ENCODE measurements around the gene VPS37C.
A peak's percentile ranks its signal among the peaks of the same experiment; 100 is the strongest.

Gene VPS37C

GRCh38 chr11:61092280-61092766, 68.9 kb downstream of the VPS37C start:
- DNase-seq = no peak

DNA sequence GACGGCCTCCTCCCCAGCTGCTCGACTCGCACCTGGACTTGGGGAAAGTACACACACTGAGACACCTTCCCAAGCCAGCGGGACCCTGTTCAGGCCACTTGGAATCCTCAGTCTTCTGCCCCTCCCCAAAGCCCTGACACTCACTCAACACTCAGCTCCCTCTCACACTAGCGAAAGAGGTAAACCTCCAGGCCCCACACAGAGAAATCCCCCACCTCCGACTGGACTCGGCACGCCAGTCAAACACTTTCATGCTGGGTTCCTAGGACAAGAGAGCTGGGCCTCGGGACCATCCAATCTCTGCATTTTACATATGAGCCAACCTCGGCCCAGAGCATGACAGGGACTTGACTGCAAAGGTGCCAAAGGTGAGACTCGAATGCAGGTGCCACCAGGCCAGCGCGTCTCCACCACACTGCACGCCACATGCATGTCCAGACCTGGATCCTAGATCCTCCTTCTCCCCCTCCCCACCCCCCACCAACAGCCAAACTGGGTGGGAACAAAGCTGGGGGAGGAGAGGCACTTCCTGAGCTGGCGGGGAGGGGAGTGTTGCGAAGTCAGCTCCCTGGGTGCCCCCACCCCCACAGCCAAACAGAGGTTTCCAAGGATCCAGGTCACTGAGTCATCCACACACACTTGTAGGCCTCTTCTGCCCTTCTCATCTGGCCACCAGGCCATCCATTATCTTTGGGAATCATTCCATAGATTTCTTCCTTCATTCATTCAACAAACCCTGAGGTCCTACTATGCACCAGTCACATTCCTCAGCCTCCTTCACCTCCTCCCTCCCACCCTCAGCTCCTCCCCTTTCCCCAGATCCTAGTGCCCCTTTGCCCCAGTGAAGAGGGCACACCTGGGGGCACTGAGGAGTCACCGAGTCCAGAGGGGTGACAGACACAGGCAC, 69.6 kb downstream of the VPS37C start:
- no peak for DNase-seq

GRCh38 chr11:61090982-61091372, 70.2 kb downstream of the VPS37C start:
- no peak for DNase-seq

- DNase-seq = no peak
Observed at GRCh38 chr11:61090521-61090920, 70.7 kb downstream of the VPS37C start.

DNA sequence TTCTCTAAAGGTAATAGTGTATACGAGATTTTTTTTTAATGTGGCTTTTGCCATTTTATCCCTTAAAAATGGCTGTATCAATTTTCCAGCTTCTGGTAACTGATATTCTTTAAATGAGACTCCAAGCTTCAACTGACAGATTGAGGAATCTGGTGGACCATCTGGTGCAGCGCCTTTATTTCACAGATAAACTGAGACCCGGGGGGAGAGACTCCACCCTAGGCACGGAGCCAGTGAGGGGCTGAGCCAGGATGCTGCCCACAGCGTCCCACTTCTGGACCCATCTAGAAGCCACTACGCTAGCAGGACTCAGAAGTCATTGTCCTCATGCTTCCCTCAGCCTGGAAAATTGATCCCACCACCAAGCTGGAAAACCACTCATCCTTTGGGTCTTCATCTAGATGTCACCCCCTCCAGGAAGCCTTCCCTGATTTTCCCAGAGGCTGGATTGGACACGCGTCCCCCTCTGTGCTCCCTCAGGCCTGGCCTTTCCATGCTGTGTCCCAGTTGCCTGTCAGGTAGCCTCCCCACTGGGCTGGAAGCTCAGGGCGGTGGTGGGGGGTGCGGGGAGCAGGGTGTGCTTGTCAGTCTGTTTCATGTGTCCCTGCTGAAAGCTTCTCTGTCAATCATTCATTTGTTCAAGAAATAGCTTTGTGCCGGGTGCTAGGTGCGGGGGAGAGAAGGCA, 71.3 kb downstream of the VPS37C start:
- DNase-seq = no peak

DNA sequence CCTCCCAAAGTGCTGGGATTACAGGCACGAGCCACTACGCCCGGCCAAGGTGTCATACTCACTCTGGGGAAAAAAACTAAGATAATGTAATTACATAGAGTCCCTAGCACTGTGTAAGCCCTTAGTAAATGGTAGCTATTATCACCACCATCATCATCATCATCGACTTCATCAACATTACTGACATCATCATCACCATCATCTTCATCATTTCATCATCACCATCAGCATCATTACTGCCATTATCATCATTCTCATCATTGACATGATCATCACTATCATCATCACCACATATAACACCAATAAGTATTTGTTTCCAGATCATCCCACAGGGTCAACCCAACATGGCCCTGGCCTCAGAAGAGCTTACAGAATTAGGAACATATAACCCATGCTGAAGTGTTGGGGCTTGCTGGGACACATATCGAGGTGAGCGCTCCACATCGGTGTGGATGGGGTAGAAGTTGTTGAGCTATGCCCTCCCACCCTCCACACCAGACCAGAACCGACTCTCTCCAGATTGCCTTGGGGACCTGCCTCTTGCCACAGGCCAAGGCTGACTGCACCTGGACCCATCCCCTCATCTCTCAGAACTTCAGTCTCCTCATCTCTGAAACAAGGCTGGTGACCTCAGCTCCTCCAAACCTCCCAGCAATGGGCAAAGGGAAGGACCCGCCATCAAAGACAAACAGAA, 73.7 kb downstream of the VPS37C start:
- DNase-seq = no peak

DNA sequence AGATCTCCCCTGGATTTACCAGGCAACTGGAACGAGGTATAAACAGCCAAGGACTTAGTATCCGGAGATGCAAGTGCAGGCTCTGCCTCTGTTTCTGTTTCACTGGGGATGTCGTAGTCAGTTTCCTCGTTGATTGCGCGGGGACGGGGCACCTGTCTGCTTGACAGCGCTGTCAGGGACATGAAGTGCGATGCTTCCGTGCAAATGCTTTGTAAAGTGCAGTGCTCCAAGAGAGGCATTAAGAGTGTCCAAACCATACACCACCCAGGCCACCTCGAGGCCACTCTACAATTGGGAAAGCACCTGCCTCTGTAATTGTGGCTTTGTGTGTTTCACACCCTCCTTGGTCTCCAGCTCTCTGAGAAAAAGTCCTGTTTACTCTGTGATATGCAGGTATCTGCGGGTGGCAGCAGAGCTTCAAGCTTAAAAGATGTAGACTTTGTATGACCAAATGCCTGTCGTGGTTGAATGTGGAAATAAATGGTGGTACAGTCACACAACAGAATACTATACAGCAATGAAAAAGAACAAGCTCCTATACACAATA, 77.6 kb downstream of the VPS37C start:
- no peak for DNase-seq

- no peak for DNase-seq
Observed at GRCh38 chr11:61082931-61083531, 78.2 kb downstream of the VPS37C start.

GRCh38 chr11:61082062-61082870, 79.0 kb downstream of the VPS37C start:
- peak; percentile 92 for DNase-seq

- DNase-seq = no peak
Observed at GRCh38 chr11:61080986-61081590, 80.1 kb downstream of the VPS37C start.

GRCh38 chr11:61080526-61080925, 80.7 kb downstream of the VPS37C start:
- DNase-seq = no peak

Data from NCI-H2171 treated with DMSO at 0.1 percent for 48 hours (cell line).